Measurements from ENCODE around the gene IGFBPL1. TPM values are rescaled to one million over a fixed set of nuclear protein-coding genes. Genes with fewer than 3 reads are reported as not detected.
A peak's percentile ranks its signal among the peaks of the same experiment; 100 is the strongest.

Gene IGFBPL1
- total and polyA plus RNA-seq, 2 of the 13 experiments (the other 11 are each of a cell fraction or from before 2014, with no cell fraction given) = 0.24 TPM; not detected in 1

GRCh38 chr9:38437193-38437823, 13.1 kb upstream of the IGFBPL1 start (continued):
- TF ChIP-seq, protein P1, sequence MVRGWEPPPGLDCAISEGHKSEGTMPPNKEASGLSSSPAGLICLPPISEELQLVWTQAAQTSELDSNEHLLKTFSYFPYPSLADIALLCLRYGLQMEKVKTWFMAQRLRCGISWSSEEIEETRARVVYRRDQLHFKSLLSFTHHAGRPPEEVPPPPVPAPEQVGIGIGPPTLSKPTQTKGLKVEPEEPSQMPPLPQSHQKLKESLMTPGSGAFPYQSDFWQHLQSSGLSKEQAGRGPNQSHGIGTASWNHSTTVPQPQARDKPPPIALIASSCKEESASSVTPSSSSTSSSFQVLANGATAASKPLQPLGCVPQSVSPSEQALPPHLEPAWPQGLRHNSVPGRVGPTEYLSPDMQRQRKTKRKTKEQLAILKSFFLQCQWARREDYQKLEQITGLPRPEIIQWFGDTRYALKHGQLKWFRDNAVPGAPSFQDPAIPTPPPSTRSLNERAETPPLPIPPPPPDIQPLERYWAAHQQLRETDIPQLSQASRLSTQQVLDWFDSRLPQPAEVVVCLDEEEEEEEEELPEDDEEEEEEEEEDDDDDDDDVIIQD (CRISPR knock-in tag; IDR thresholded peaks at IDR 0.05; ENCODE audit: low read depth) = peak; percentile 53; the same call in 1 of the 2 replicates
- TF ChIP-seq ZNF607 (CRISPR knock-in tag; IDR thresholded peaks at IDR 0.05; ENCODE audit: borderline replicate concordance) (0 out of 2 replicates have a peak, but pooled peaks have one; percentile 66), ZBTB40 (IDR thresholded peaks at IDR 0.05) (no peak), ZBTB40 (CRISPR knock-in tag; IDR thresholded peaks at IDR 0.05) (no peak), ZNF350 (CRISPR knock-in tag; IDR thresholded peaks at IDR 0.05; ENCODE audit: borderline replicate concordance, low read depth) (peak; percentile 28; the same call in 1 of the 2 replicates), ZNF326 (CRISPR knock-in tag; IDR thresholded peaks at IDR 0.05; ENCODE audit: borderline replicate concordance) (no peak), SPEN (CRISPR knock-in tag; IDR thresholded peaks at IDR 0.05; ENCODE audit: low read depth) (0 out of 2 replicates have a peak, but pooled peaks have one; percentile 16), ZNF597 (CRISPR knock-in tag; IDR thresholded peaks at IDR 0.05) (no peak), ZSCAN31 (CRISPR knock-in tag; IDR thresholded peaks at IDR 0.05; ENCODE audit: low read depth) (no peak), GATAD2A (CRISPR knock-in tag; IDR thresholded peaks at IDR 0.05) (peak; percentile 74), KDM2A (CRISPR knock-in tag; IDR thresholded peaks at IDR 0.05; ENCODE audit: borderline replicate concordance, low read depth) (peak; percentile 27; the same call in 1 of the 2 replicates)
- TF ChIP-seq, protein P2, sequence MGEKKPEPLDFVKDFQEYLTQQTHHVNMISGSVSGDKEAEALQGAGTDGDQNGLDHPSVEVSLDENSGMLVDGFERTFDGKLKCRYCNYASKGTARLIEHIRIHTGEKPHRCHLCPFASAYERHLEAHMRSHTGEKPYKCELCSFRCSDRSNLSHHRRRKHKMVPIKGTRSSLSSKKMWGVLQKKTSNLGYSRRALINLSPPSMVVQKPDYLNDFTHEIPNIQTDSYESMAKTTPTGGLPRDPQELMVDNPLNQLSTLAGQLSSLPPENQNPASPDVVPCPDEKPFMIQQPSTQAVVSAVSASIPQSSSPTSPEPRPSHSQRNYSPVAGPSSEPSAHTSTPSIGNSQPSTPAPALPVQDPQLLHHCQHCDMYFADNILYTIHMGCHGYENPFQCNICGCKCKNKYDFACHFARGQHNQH (CRISPR knock-in tag; IDR thresholded peaks at IDR 0.05) = 0 out of 2 replicates have a peak, but pooled peaks have one; percentile 18
- TF ChIP-seq, protein P3, sequence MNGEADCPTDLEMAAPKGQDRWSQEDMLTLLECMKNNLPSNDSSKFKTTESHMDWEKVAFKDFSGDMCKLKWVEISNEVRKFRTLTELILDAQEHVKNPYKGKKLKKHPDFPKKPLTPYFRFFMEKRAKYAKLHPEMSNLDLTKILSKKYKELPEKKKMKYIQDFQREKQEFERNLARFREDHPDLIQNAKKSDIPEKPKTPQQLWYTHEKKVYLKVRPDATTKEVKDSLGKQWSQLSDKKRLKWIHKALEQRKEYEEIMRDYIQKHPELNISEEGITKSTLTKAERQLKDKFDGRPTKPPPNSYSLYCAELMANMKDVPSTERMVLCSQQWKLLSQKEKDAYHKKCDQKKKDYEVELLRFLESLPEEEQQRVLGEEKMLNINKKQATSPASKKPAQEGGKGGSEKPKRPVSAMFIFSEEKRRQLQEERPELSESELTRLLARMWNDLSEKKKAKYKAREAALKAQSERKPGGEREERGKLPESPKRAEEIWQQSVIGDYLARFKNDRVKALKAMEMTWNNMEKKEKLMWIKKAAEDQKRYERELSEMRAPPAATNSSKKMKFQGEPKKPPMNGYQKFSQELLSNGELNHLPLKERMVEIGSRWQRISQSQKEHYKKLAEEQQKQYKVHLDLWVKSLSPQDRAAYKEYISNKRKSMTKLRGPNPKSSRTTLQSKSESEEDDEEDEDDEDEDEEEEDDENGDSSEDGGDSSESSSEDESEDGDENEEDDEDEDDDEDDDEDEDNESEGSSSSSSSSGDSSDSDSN (CRISPR knock-in tag; IDR thresholded peaks at IDR 0.05) = no peak

Measured in HepG2 (cell line).